ENCODE data around the gene IP6K3.

GRCh38 chr6:33766921-33767907 is 20.5 kb upstream of the IP6K3 start:
- TF ChIP-seq, protein P1, sequence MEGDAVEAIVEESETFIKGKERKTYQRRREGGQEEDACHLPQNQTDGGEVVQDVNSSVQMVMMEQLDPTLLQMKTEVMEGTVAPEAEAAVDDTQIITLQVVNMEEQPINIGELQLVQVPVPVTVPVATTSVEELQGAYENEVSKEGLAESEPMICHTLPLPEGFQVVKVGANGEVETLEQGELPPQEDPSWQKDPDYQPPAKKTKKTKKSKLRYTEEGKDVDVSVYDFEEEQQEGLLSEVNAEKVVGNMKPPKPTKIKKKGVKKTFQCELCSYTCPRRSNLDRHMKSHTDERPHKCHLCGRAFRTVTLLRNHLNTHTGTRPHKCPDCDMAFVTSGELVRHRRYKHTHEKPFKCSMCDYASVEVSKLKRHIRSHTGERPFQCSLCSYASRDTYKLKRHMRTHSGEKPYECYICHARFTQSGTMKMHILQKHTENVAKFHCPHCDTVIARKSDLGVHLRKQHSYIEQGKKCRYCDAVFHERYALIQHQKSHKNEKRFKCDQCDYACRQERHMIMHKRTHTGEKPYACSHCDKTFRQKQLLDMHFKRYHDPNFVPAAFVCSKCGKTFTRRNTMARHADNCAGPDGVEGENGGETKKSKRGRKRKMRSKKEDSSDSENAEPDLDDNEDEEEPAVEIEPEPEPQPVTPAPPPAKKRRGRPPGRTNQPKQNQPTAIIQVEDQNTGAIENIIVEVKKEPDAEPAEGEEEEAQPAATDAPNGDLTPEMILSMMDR (IDR thresholded peaks at IDR 0.05) = no peak
- no peak for TF ChIP-seq POLR2A (IDR thresholded peaks at IDR 0.05)

Data from heart left ventricle (tissue), 13 donors.